GM15510 (cell line): ENCODE results near the gene BRD4.

Experiments
- POLR2A ChIP-seq: IDR thresholded peaks from 3 replicates; pipeline ENCODE4 v1.6.1; 2011; ENCODE audit warnings: borderline replicate concordance; ENCODE audit not compliant: insufficient read length; ENCODE audit errors: extremely low read depth

BRD4 gene

DNA sequence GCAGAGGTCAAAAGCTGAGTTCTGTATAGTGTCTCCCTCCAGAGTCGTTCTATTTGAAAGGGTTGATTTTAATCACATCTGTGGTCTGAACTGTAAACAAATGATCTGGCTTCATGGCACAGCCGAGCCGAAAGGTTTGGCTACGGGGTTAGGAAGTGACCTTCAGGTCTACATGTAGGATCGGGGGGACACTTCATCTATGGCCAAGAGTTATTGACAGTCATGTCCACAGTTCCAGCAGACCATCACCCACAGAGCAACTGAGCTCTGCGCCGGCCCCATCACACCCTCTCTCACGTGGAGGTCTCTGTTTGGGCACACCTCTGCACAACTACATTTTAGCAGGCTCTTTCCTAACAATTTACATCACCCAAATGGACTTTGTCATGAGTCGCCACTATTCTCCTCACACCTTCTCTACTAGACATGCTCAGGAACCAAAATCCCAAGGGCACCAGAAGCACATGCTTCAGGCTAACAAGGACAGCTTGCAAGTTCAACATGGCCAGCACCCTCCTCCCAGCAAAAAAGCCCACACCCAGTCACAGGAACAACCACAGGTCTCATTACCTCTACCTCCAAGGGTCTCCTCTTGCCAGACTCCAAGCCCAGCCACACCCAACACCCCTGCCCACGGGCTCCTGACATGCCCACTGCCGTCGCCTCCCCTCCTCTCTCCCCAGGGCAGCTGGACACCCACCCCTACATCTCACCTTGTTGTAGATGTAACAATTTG lies 64.0 kb downstream of the BRD4 start:
- TF ChIP-seq POLR2A = no peak

DNA sequence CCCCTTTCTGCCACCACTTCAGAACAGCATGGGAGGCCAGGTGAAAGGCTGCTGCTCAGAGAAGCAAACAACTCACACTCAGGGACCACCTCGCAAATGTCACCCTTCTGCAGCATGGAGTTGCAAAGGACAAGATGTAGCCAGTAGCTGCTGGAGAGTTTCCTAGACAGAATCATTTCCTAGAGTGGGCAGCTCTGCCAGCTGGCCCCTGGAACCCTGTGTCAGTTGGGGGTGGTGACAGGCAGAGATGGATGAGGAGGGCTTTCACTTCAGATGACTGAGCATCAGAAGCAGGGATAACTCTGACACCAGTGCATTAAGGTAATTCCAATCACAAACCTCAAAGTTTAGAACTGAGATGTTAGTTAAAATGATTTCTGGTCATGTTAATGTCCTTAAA lies 65.7 kb downstream of the BRD4 start:
- TF ChIP-seq POLR2A = no peak

DNA sequence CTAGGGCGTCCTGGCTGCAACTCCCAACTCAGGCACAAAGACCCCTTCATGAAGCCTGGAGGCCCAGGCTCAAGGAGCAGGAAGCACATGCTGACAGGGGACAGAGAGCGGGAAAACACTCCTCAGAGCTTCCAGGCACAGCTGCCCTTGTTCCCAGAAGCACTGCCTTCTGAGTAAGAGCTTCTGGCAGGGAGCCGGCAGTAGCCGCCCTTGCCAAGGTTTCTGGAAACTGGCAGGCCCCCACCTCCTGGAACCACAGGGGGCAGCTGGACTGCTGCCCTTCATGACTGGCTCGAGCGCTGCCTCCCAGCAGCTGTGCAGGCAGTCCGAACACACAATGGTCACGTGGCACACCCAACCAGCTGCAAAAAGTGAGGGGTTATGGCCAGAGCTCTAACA lies 66.5 kb downstream of the BRD4 start:
- TF ChIP-seq POLR2A = no peak

DNA sequence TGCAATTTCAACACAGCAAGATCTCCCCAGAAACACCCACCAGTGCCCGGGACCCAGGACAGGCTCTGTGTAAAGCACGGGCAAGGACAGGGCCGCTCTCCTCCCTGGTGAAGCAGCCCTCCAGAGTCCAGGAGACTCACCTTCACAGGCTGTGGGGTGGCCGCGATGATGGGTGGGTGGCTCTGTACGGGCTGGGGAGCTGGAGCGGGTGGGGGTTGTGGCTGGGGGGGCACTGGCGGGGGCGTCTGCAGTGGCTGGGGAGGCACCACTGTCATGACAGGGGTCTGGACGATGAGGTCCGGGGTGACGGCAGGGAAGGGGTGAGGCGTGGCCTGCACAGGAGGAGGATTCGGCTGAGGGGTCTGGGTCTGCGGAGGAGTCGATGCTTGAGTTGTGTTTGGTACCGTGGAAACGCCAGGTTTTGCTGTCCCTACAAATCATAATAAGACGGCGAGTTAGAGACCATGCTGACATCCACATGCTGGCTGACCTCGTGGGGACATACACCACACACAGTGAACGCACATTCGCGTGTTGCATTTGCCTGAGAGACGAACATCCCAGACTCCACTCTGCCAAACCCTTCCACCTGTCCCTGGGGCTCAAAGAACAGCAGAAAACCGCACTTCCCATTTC lies 67.0 kb downstream of the BRD4 start:
- TF ChIP-seq POLR2A = no peak

DNA sequence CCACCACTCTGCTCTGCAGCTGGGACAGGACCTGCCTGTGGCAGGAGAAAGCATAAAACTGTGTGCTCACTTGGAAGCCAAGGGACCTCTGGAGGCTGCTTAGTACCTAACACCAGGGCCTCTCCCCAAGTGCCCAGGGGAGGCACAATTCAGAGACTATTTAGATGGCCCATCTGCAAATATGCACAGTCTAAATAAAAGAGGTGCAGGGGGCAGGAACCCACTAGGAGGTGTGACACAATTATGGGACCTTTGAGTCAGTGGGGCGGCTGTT lies 67.5 kb downstream of the BRD4 start:
- TF ChIP-seq POLR2A = no peak

DNA sequence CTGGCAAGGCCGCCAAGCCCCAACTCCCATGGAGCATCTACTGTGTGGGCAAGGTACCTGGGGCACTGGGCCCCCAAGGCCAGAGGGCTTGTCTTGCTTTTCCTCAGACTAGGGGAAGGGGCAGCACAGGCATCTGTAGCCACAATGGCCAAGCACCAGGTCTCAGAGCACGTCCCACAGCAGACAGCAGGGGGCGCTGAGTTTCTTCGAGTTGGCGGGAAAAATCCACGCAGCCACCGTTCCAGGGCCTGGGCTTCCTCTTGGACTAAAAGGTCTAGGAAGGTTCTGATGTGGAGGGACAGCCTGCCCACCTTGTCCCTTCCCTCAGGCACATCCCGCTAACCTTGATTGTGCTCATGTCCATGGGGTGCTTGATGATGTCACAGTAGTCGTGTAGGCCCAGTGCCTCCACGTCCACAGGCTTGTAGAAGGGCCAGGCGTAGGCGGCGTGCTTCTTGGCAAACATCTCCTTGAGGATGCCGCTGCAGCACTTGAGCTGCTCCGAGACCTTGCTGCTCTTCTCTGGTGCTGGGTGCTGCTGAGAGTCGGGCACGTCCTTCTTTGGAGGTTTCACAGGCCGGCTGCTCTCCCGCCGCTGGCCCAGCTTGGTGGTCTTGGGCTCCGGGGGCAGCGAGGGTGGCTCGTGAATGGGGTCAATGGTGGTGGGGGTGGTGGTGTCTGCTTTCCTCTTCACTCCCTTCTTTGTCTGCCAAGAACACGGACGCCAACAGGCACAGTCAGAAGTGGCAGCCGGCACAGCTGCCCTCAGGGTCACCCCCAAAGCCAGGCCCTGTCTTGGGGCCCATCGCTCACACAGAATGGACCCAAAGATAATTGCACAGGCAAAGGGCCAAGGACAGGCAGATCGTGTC lies 68.0 kb downstream of the BRD4 start:
- no peak for TF ChIP-seq POLR2A

DNA sequence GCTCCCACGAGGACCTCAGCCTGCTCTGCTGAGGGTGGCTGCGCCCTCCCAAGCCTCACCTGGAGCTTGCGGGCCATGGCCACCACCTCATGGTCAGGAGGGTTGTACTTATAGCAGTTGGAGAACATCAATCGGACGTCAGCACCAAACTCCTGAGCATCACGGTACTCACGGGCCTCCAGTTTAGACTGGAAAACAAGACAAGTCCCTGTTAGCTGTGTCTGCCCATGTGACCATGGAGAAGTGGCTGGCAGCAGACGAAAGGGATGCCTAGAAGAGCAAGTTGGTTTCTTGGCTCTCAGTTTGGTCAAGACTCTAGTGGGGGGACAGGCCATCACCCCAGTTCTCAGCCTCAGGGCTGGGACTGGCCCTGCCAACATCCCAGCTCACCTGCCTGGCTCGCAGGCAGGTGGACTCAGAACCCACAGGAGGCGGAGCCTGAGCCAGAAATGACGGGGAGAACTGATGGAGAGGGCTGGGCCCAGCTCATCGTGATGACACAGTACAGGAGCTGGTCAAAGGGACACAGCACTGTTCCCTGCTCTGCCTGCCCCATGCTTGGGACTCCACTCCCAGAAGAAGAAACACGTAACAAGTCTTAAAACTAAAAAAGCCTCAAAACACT lies 68.9 kb downstream of the BRD4 start:
- no peak for TF ChIP-seq POLR2A

DNA sequence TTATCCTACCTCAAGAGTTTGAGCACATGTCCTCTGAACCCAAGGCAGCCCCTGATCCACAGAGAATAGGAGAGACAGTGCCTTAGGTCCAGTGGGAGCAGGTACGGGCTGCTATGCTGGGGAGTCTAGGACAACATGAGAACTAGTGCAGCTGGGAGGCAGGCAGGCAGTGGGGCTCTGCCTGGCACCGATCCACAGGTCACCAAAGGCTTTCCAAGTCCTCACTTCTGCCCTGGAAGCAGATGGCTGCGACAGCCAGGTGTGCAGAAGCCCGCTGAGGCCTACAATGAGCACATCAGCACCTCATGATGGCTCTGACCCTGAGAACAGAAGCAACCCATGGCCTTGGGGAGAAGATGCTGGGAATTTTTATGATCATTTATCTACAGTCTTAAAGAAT lies 70.3 kb downstream of the BRD4 start:
- TF ChIP-seq POLR2A = no peak

DNA sequence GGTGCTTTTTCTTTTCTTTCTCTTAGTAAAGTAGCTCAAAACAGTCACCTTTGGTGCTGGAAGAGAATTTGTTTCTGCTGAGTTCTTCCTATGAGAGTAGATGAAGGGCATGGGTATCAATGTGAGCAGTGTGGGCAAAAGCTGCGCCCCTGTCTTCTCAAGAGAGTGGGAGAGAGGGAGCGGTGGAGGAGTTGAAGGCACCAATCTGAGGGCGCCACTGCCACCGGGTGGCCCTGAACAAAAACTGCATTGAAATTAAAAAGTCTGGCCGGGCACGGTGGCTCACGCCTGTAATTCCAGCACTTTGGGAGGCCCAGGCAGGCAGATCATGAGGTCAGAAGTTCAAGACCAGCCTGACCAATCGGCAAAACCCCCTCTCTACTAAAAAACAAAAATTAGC lies 71.4 kb downstream of the BRD4 start:
- TF ChIP-seq POLR2A = no peak

DNA sequence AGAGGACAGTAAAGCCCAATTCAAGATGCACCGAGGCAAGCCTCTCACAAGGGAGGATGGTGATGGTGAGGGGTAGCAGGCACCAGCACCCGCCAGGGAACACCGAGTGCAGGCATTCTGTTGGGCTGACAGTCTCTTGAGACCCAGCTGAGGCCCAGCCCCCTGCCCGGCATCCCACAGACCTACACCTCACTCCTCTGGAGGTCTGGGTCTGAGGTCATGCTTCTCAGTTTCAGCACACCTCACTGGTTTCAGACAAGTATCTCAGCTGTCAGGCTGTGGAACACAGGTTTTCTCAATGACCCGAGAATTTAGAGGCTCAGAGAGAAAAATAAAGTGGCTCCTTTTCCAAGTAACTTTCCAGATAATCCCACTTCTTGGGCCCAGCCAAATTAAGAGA lies 72.4 kb downstream of the BRD4 start:
- TF ChIP-seq POLR2A = no peak

DNA sequence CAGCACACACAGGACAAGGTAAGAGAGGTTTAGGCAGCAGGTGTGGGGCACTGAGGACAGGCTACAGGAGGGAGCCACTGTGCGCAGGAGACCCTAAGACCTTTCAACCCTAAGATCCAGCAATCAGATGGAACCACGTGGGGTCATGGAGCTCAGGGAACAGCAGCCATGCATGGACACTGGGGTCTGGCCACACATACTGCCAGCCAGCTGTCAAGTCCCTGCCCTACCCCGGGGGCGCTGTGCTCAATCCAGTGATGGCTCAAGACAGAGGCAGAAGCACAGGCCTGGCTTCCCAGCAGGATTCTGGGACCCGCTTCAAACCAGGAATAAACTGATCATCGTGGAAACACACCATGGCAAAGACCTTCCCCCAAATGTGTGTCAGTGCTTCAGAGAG lies 74.6 kb downstream of the BRD4 start:
- no peak for TF ChIP-seq POLR2A

DNA sequence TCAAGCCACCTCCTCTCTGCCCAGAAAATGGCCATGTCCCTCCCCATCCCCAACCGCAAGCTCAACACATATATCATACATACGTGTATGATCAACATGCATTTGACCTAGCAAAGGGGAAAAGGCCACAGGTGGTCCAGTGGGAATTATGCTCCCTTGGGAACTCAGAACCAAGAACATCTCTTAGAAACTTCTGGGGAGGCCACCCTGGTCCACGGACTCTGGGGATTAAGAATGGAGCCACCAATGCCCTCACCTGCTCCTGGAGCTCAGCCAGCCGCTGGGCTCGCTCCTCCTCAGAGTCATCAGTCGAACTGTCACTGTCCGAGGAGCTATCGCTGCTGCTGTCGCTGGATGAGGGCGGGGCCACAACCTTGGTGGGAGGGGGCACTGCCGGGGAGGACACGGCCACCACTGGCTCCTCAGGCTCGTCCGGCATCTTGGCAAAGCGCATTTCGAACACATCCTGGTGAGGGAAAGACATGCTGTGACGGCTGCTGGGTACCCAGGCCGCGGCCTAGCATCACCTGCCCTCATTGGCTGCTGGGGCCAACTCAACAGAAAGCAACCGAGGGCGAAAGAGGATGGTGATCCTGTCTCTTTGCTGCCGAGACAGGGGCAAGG lies 75.5 kb downstream of the BRD4 start:
- TF ChIP-seq POLR2A = no peak

DNA sequence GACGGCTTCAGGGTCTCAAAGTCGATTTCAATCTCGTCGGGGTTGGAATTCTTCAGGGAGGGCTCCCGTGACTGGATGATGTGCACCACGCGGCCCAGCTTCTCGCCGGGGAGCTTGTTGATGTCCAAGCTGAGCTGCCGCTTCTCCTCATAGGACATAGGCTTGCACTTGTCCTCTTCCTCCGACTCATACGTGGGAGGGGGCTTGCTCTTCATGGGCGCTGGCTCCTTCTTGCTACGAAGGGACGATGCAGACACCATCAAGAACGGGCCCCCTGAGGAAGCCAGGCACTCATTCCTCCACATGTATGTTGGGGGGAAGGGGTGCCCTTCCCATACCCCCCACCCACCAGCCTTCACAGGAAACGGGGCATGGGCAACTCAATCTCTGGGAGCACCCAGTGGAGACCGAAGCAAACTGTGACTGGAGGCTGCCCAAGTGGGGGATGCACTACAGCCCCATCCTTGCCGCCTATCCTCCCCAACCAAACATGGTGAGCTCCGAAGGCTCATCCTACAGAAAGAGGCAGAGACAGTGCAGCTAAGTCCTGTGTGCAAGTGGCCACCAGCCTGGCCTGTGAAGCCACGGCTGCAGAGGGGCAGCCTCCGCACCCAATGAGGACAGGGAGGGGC lies 76.9 kb downstream of the BRD4 start:
- no peak for TF ChIP-seq POLR2A

DNA sequence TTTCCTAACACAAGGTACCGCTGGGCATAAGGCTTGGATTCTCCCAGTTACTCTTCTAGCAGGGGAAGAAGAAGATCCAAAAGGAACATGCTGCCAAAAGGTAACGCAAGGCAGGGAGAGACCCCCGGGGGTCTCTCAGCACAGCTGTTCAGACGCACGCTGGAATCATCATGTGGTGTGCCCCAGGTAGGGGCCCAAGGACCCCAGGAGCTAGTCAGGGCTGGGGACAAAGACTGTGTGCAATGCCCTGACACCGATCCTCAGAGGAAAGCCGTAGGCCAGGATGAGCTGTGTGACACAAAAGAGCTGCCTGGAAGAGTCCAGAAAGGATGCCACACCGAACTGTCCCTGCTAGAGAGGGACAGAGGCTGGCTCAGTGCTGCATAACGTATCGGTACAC lies 77.8 kb downstream of the BRD4 start:
- no peak for TF ChIP-seq POLR2A
